ENCODE measurements around the gene RAP1A.

Gene RAP1A

GRCh38 chr1:111619635-111620440 is at the start of gene RAP1A:
Gene RAP1A (plus strand): TSS chr1:111619789. CDS start chr1:111691361, 71,572 bp downstream.
- H3K4me3 ChIP-seq (ENCODE audit: low read length): peak within 1 kb of the TSS; percentile 82
- TF ChIP-seq CTCF (conservative IDR thresholded peaks at IDR 0.05; ENCODE audit: low read depth, low read length): no peak
- peak; percentile 61 for DNase-seq (ENCODE audit: low read depth)

GRCh38 chr1:111569913-111570312 is 49.7 kb upstream of the RAP1A start:
- H3K4me3 ChIP-seq (ENCODE audit: low read length): no peak overlapping the region
- no peak for TF ChIP-seq CTCF (conservative IDR thresholded peaks at IDR 0.05; ENCODE audit: low read depth, low read length)
- no peak for DNase-seq (ENCODE audit: low read depth)

GRCh38 chr1:111570781-111571181 is 48.8 kb upstream of the RAP1A start:
- no peak for DNase-seq (ENCODE audit: low read depth)
- peak; percentile 35 for TF ChIP-seq CTCF (conservative IDR thresholded peaks at IDR 0.05; ENCODE audit: low read depth, low read length)
- no peak overlapping the region for H3K4me3 ChIP-seq (ENCODE audit: low read length)

GRCh38 chr1:111571239-111571638 is 48.4 kb upstream of the RAP1A start:
- no peak overlapping the region for H3K4me3 ChIP-seq (ENCODE audit: low read length)
- no peak for TF ChIP-seq CTCF (conservative IDR thresholded peaks at IDR 0.05; ENCODE audit: low read depth, low read length)
- DNase-seq (ENCODE audit: low read depth): no peak

- no peak for TF ChIP-seq CTCF (conservative IDR thresholded peaks at IDR 0.05; ENCODE audit: low read depth, low read length)
- no peak overlapping the region for H3K4me3 ChIP-seq (ENCODE audit: low read length)
- DNase-seq (ENCODE audit: low read depth): no peak
These were observed 47.6 kb upstream of the RAP1A start for GRCh38 chr1:111571987-111572386.

- DNase-seq (ENCODE audit: low read depth): no peak
- TF ChIP-seq CTCF (conservative IDR thresholded peaks at IDR 0.05; ENCODE audit: low read depth, low read length): no peak
- no peak overlapping the region for H3K4me3 ChIP-seq (ENCODE audit: low read length)
These were observed 43.0 kb upstream of the RAP1A start for GRCh38 chr1:111576547-111576946.

- no peak for DNase-seq (ENCODE audit: low read depth)
- no peak for TF ChIP-seq CTCF (conservative IDR thresholded peaks at IDR 0.05; ENCODE audit: low read depth, low read length)
- H3K4me3 ChIP-seq (ENCODE audit: low read length): no peak overlapping the region
These were observed 41.8 kb upstream of the RAP1A start for GRCh38 chr1:111577814-111578213.
